DMS53 (cell line): Measurements from ENCODE around the gene AAMDC.
"Not testable (repeated sequence)": the region's sequence is repeated elsewhere in the genome, so short reads cannot be mapped to it uniquely, and the experiment has no call there.

ENCODE experiments used
- DNase-seq: peaks from one replicate; lab custom pipeline; 2025; lab: John Stamatoyannopoulos, UW

The AAMDC gene

GRCh38 chr11:77821349-77821851 is 456 bp downstream of the AAMDC start:
- peak; percentile 76 for DNase-seq

GRCh38 chr11:77822126-77822525 is 1.2 kb downstream of the AAMDC start:
- DNase-seq, result not testable (repeated sequence)

- no peak for DNase-seq
Observed at GRCh38 chr11:77823775-77824174, 2.8 kb downstream of the AAMDC start.

GRCh38 chr11:77828926-77829325 is 8.0 kb downstream of the AAMDC start:
- no peak for DNase-seq

- no peak for DNase-seq
Observed at GRCh38 chr11:77833302-77833701, 12.4 kb downstream of the AAMDC start.

- DNase-seq, result no peak
Observed at GRCh38 chr11:77842441-77843121, 21.6 kb downstream of the AAMDC start.

GRCh38 chr11:77843700-77844099 is 22.8 kb downstream of the AAMDC start:
- DNase-seq, result not testable (repeated sequence)

- DNase-seq, result no peak
Observed at GRCh38 chr11:77851503-77851902, 30.6 kb downstream of the AAMDC start.

GRCh38 chr11:77854838-77855237 is 33.9 kb downstream of the AAMDC start:
- DNase-seq, result peak; percentile 40

GRCh38 chr11:77857906-77858457 is 37.0 kb downstream of the AAMDC start:
- not testable (repeated sequence) for DNase-seq

- not testable (repeated sequence) for DNase-seq
Observed at GRCh38 chr11:77861444-77861843, 40.5 kb downstream of the AAMDC start.

GRCh38 chr11:77865805-77866204 is 44.9 kb downstream of the AAMDC start:
- DNase-seq, result no peak

GRCh38 chr11:77866336-77866735 is 45.4 kb downstream of the AAMDC start:
- DNase-seq, result no peak

- DNase-seq, result no peak
Observed at GRCh38 chr11:77868744-77869143, 47.8 kb downstream of the AAMDC start.

GRCh38 chr11:77871855-77872254 is 50.9 kb downstream of the AAMDC start:
- no peak for DNase-seq

- no peak for DNase-seq
Observed at GRCh38 chr11:77873345-77873744, 52.4 kb downstream of the AAMDC start.

GRCh38 chr11:77874206-77874605 is 53.3 kb downstream of the AAMDC start:
- no peak for DNase-seq

GRCh38 chr11:77876045-77876444 is 55.1 kb downstream of the AAMDC start:
- no peak for DNase-seq

- DNase-seq, result not testable (repeated sequence)
Observed at GRCh38 chr11:77878247-77878646, 57.3 kb downstream of the AAMDC start.

GRCh38 chr11:77879218-77879617 is 58.3 kb downstream of the AAMDC start:
- no peak for DNase-seq

- DNase-seq, result no peak
Observed at GRCh38 chr11:77882396-77882795, 61.5 kb downstream of the AAMDC start.

GRCh38 chr11:77883775-77884174 is 62.8 kb downstream of the AAMDC start:
- no peak for DNase-seq

GRCh38 chr11:77884186-77884828 is 63.4 kb downstream of the AAMDC start:
- no peak for DNase-seq
